Tibial nerve (tissue), 4 donors: ENCODE results near the gene CDH4. TPM values are rescaled to one million over a fixed set of nuclear protein-coding genes. Genes with fewer than 3 reads are reported as not detected.

ENCODE experiments used
- DNase-seq, 2 donors: peaks; one replicate each; pipeline ENCODE4 v3.0.0-alpha.2; 2019; ENCODE audit warnings: low spot score in 2 of 2
- H3K27ac ChIP-seq, 4 donors: fragments of 200-600 bp; sonication (generic) in 3 of 4; one replicate each; pipeline ENCODE4 v1.5.1; 2017 to 2019; ENCODE audit warnings: mild to moderate bottlenecking in 1 of 4
- H3K27me3 ChIP-seq, 2 donors: fragments of 200-600 bp; sonication (generic) in 1 of 2; one replicate each; pipeline versions ENCODE4 v1.5.1 to v1.6.0; 2017 to 2019
- H3K36me3 ChIP-seq, 3 donors: fragments of 200-600 bp; sonication (generic); one replicate each; pipeline ENCODE4 v1.5.1; 2018 to 2019
- H3K4me1 ChIP-seq, 4 donors: fragments of 200-600 bp; sonication (generic) in 3 of 4; one replicate each; pipeline ENCODE4 v1.5.1; 2017 to 2019
- H3K4me3 ChIP-seq, 4 donors: fragments of 200-600 bp; sonication (generic) in 3 of 4; one replicate each; pipeline ENCODE4 v1.5.1; 2017 to 2019; ENCODE audit warnings: mild to moderate bottlenecking in 1 of 4, moderate library complexity in 1 of 4
- H3K9me3 ChIP-seq, 4 donors: fragments of 200-600 bp; sonication (generic) in 3 of 4; one replicate each; pipeline ENCODE4 v1.5.1; 2017 to 2019
- EP300 ChIP-seq, 2 donors: sonication (generic); formaldehyde crosslinking; IDR thresholded peaks; one replicate each; pipeline ENCODE4 v1.6.1; 2017; ENCODE audit warnings: antibody characterized with exemption in 2 of 2, mild to moderate bottlenecking in 1 of 2
- POLR2A ChIP-seq, 2 donors: fragments of 450-650 bp; IDR thresholded peaks; one replicate each; pipeline ENCODE4 v1.6.1; 2017; ENCODE audit warnings: antibody characterized with exemption in 2 of 2, mild to moderate bottlenecking in 2 of 2, moderate library complexity in 2 of 2
- WGBS, 2 donors: methylation state at CpG; one replicate each; pipeline ENCODE4 v1.1.5; 2018; 5-methylcytosine and 5-hydroxymethylcytosine counted together
- total RNA-seq, 4 donors: library from RNA; depleted of rRNA; stranded (reverse); fragments of >200 nt; gene quantifications; one replicate each; pipeline ENCODE4 v1.1.0, GENCODE V29; 2016
- TF ChIP-seq, protein P1 (sequence below), 5 experiments: fragments of 200-600 bp in 3 of 5; fragments of 450-650 bp in 2 of 5; sonication (generic) in 3 of 5; IDR thresholded peaks; one replicate each; pipeline ENCODE4 v1.5.1; 2016 to 2019; ENCODE audit warnings: antibody characterized with exemption in 5 of 5, mild to moderate bottlenecking in 3 of 5, moderate library complexity in 2 of 5

CDH4 gene
- total RNA-seq, 4 donors from 2014 or later = 0.78 to 2.3 (median 1.0) TPM

- WGBS, 2 donors = 94 to 95% methylated on average over 17 of the region's 17 CpGs
- DNase-seq = no peak
Measured at GRCh38 chr20:61291166-61291829, 39.2 kb downstream of the CDH4 start.

GRCh38 chr20:61292391-61292790 lies 40.3 kb downstream of the CDH4 start:
- Histone ChIP-seq H3K9me3 (peaks cover 0 to 10% (median 0%) of the 10 kb centered on the region in 4 donors), H3K4me1 (no peaks in the 10 kb centered on the region), H3K27me3 (no peaks in the 10 kb centered on the region), H3K36me3 (no peaks in the 10 kb centered on the region), H3K4me3 (no peak overlapping the region), H3K27ac (no peak overlapping the region)
- no peak for TF ChIP-seq POLR2A (IDR thresholded peaks at IDR 0.05)
- TF ChIP-seq, protein P1, sequence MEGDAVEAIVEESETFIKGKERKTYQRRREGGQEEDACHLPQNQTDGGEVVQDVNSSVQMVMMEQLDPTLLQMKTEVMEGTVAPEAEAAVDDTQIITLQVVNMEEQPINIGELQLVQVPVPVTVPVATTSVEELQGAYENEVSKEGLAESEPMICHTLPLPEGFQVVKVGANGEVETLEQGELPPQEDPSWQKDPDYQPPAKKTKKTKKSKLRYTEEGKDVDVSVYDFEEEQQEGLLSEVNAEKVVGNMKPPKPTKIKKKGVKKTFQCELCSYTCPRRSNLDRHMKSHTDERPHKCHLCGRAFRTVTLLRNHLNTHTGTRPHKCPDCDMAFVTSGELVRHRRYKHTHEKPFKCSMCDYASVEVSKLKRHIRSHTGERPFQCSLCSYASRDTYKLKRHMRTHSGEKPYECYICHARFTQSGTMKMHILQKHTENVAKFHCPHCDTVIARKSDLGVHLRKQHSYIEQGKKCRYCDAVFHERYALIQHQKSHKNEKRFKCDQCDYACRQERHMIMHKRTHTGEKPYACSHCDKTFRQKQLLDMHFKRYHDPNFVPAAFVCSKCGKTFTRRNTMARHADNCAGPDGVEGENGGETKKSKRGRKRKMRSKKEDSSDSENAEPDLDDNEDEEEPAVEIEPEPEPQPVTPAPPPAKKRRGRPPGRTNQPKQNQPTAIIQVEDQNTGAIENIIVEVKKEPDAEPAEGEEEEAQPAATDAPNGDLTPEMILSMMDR (IDR thresholded peaks at IDR 0.05) = no peak
- TF ChIP-seq EP300 (IDR thresholded peaks at IDR 0.05) = no peak
- WGBS, 2 donors = 85 to 90% methylated on average over 11 of the region's 11 CpGs
- no peak for DNase-seq

More at GRCh38 chr20:61291166-61291829, 39.2 kb downstream of the CDH4 start:
- Histone ChIP-seq H3K4me3 (no peak overlapping the region), H3K27me3 (no peaks in the 10 kb centered on the region), H3K4me1 (no peaks in the 10 kb centered on the region), H3K9me3 (peaks cover 0 to 10% (median 0%) of the 10 kb centered on the region in 4 donors), H3K36me3 (no peaks in the 10 kb centered on the region), H3K27ac (no peak overlapping the region)
- TF ChIP-seq, protein P1 (IDR thresholded peaks at IDR 0.05) = no peak
- no peak for TF ChIP-seq EP300 (IDR thresholded peaks at IDR 0.05)
- TF ChIP-seq POLR2A (IDR thresholded peaks at IDR 0.05) = no peak

GRCh38 chr20:61292821-61293612 lies 41.0 kb downstream of the CDH4 start:
- no peak for DNase-seq
- H3K27ac ChIP-seq = no peak overlapping the region
- WGBS, 2 donors = 86 to 88% methylated on average over 16 to 19 of the region's 19 CpGs
- TF ChIP-seq, protein P1 (IDR thresholded peaks at IDR 0.05) = no peak
- TF ChIP-seq EP300 (IDR thresholded peaks at IDR 0.05) (no peak), POLR2A (IDR thresholded peaks at IDR 0.05) (no peak)
- no peaks in the 10 kb centered on the region for H3K36me3 ChIP-seq
- no peaks in the 10 kb centered on the region for H3K27me3 ChIP-seq
- H3K4me3 ChIP-seq = no peak overlapping the region
- peaks cover 0 to 14% (median 0%) of the 10 kb centered on the region in 4 donors for H3K9me3 ChIP-seq
- H3K4me1 ChIP-seq = no peaks in the 10 kb centered on the region

DNA sequence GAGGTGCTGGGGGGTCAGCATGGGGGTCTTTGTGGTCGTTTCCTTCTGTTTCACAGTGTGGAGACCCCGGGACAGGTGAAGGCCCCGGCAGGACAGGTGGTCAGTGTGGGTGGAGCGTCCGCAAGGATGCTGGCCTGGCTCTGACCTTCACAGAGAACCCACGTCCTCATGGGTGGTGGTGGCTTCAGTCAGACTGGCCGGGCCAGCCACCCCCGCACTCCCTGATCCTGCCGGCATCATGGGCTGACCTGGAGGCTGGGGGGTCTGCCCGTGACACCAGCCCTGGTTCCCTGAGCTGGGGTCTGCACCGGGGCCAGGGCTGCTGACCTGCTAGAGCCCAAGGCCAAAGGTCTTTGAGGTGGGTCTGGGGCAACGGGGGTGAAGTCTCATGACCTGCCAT lies 41.9 kb downstream of the CDH4 start:
- Histone ChIP-seq H3K36me3 (no peaks in the 10 kb centered on the region), H3K27me3 (no peaks in the 10 kb centered on the region), H3K9me3 (peaks cover 0 to 14% (median 0%) of the 10 kb centered on the region in 4 donors), H3K4me3 (no peak overlapping the region), H3K27ac (no peak overlapping the region), H3K4me1 (no peaks in the 10 kb centered on the region)
- 70 to 77% methylated on average over 3 to 6 of the region's 12 CpGs for WGBS, 2 donors
- no peak for DNase-seq
- TF ChIP-seq EP300 (IDR thresholded peaks at IDR 0.05) = no peak
- TF ChIP-seq POLR2A (IDR thresholded peaks at IDR 0.05) = no peak
- TF ChIP-seq, protein P1 (IDR thresholded peaks at IDR 0.05) = no peak

DNA sequence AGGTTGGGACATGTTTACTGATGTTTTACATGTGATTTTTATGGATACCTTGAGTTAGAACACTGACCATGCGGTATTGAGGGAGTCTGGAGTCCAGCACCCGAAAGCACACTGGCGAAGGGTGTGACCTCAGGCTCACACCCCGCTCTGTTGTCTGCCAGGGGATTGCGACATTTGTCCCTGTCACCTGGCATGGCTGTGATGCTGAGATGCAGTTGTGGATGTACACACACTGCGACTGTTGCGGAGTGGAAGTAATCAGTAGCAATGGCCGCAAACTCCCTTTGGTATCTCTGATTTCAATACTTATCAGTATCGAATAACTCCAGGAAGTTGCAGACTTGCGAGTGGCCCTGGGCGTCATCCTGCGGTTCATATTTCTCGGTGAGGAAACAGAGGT lies 43.2 kb downstream of the CDH4 start:
- H3K9me3 ChIP-seq = peaks cover 0 to 9% (median 0%) of the 10 kb centered on the region in 4 donors
- no peaks in the 10 kb centered on the region for H3K4me1 ChIP-seq
- WGBS, 2 donors = 89 to 90% methylated on average over 13 of the region's 13 CpGs
- TF ChIP-seq EP300 (IDR thresholded peaks at IDR 0.05) = no peak
- no peak for TF ChIP-seq POLR2A (IDR thresholded peaks at IDR 0.05)
- TF ChIP-seq, protein P1 (IDR thresholded peaks at IDR 0.05) = no peak
- DNase-seq = no peak
- H3K4me3 ChIP-seq = no peak overlapping the region
- no peaks in the 10 kb centered on the region for H3K27me3 ChIP-seq
- no peaks in the 10 kb centered on the region for H3K36me3 ChIP-seq
- H3K27ac ChIP-seq = no peak overlapping the region
